Adipocyte (in vitro differentiated cells): Measurements from ENCODE around the gene TMOD2.

Experiments
- DNase-seq: peaks from one replicate; pipeline ENCODE4 v3.0.0-alpha.2; 2015; ENCODE audit warnings: low read depth
- H3K27me3 ChIP-seq: replicated peaks from 2 replicates; pipeline ENCODE4 v1.7.0; 2013; ENCODE audit warnings: mild to moderate bottlenecking, low read length, moderate library complexity; ENCODE audit not compliant: control insufficient read depth, insufficient read depth
- H3K36me3 ChIP-seq: 2 replicates; pipeline ENCODE4 v1.7.0; 2013; ENCODE audit warnings: low read length, mild to moderate bottlenecking, moderate library complexity; ENCODE audit not compliant: control insufficient read depth, insufficient read depth, severe bottlenecking
- H3K4me1 ChIP-seq: 2 replicates; pipeline ENCODE4 v1.7.0; 2013; ENCODE audit warnings: mild to moderate bottlenecking, low read length, moderate library complexity; ENCODE audit not compliant: control insufficient read depth, insufficient read depth
- H3K4me3 ChIP-seq: 2 replicates; pipeline ENCODE4 v1.7.0; 2013; ENCODE audit warnings: mild to moderate bottlenecking, low read length, moderate library complexity
- H3K9ac ChIP-seq: 2 replicates; pipeline ENCODE4 v1.7.0; 2013; ENCODE audit warnings: mild to moderate bottlenecking, low read length, moderate library complexity
- H3K9me3 ChIP-seq: 2 replicates; pipeline ENCODE4 v1.7.0; 2013; ENCODE audit warnings: mild to moderate bottlenecking, low read length, moderate library complexity; ENCODE audit not compliant: control insufficient read depth

The TMOD2 gene

GRCh38 chr15:51846463-51847230, 95.2 kb downstream of the TMOD2 start:
- no peaks in the 10 kb centered on the region for H3K27me3 ChIP-seq
- H3K4me3 ChIP-seq: peak overlapping the region; percentile 67
- H3K9me3 ChIP-seq: no peaks in the 10 kb centered on the region
- DNase-seq: peak; percentile 76
- H3K4me1 ChIP-seq: peaks cover 47% of the 10 kb centered on the region
- no peak overlapping the region for H3K9ac ChIP-seq
- no peaks in the 10 kb centered on the region for H3K36me3 ChIP-seq

- no peak for DNase-seq
- H3K9me3 ChIP-seq: no peaks in the 10 kb centered on the region
- no peaks in the 10 kb centered on the region for H3K36me3 ChIP-seq
- H3K27me3 ChIP-seq: no peaks in the 10 kb centered on the region
- H3K9ac ChIP-seq: no peak overlapping the region
- peak overlapping the region; percentile 56 for H3K4me3 ChIP-seq
- H3K4me1 ChIP-seq: peaks cover 40% of the 10 kb centered on the region
Measured at GRCh38 chr15:51848811-51849210, 97.4 kb downstream of the TMOD2 start.

DNA sequence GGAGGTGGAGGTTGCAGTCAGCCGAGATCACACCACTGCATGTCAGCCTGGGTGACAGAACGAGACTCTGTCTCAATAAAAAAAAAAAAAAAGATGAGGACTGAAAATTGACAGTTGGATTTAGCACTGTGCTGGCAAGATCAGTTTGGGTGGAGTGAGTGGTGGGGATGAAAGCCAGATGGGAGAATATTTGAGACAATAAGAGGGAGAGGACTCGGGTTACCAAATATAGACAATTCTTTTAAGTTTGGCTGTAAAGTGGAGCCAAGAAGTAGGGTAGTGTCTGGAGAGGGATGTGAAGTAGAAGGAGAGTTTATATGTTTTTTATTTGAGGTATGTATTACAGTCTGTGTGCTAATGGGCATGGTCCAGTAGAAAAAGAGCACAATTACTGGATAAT, 98.5 kb downstream of the TMOD2 start:
- Histone ChIP-seq H3K9me3 (no peaks in the 10 kb centered on the region), H3K9ac (no peak overlapping the region), H3K36me3 (no peaks in the 10 kb centered on the region), H3K4me1 (peaks cover 46% of the 10 kb centered on the region), H3K27me3 (no peaks in the 10 kb centered on the region), H3K4me3 (no peak overlapping the region)
- peak; percentile 44 for DNase-seq

- no peak overlapping the region for H3K9ac ChIP-seq
- H3K4me1 ChIP-seq: peaks cover 29% of the 10 kb centered on the region
- H3K27me3 ChIP-seq: no peaks in the 10 kb centered on the region
- no peaks in the 10 kb centered on the region for H3K36me3 ChIP-seq
- no peak overlapping the region for H3K4me3 ChIP-seq
- DNase-seq: peak; percentile 69
- H3K9me3 ChIP-seq: no peaks in the 10 kb centered on the region
Measured at GRCh38 chr15:51853998-51854397, 102.6 kb downstream of the TMOD2 start.

GRCh38 chr15:51855612-51856011, 104.2 kb downstream of the TMOD2 start:
- Histone ChIP-seq H3K9ac (no peak overlapping the region), H3K9me3 (no peaks in the 10 kb centered on the region), H3K27me3 (no peaks in the 10 kb centered on the region), H3K4me3 (no peak overlapping the region), H3K4me1 (peaks cover 19% of the 10 kb centered on the region), H3K36me3 (no peaks in the 10 kb centered on the region)
- DNase-seq: no peak

DNA sequence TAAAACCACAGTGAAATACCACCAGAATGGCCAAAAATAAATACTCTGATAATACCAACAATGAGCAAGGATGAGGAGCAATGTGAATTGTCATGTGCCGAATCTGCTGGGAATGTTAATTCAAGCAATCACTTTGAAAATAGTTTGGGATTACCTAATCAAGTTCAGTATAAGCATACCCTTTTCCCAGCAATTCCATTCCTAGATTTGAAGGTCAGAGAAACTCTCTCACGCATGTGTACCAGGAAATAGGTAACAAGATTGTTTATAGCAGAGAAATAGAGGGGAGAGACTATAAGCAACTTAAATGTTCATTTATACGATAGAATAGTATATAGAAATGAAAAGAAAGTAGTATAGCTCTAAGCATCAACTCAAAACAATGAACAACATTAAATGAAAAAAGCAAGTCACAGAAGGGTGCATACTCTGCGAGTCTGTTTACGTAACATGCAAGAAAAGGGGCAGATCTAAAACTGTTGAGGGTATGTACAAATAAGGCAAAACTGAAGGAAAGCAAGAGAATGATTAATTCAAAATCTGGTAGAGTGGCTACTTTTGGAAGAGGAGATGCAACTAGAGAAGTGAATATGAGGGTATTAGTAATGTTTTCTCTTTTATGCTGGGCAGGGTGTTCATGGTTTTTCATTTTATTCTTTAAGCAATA, 105.5 kb downstream of the TMOD2 start:
- Histone ChIP-seq H3K27me3 (no peaks in the 10 kb centered on the region), H3K4me1 (peaks cover 19% of the 10 kb centered on the region), H3K9ac (no peak overlapping the region), H3K36me3 (no peaks in the 10 kb centered on the region), H3K9me3 (no peaks in the 10 kb centered on the region), H3K4me3 (no peak overlapping the region)
- peak; percentile 54 for DNase-seq

DNA sequence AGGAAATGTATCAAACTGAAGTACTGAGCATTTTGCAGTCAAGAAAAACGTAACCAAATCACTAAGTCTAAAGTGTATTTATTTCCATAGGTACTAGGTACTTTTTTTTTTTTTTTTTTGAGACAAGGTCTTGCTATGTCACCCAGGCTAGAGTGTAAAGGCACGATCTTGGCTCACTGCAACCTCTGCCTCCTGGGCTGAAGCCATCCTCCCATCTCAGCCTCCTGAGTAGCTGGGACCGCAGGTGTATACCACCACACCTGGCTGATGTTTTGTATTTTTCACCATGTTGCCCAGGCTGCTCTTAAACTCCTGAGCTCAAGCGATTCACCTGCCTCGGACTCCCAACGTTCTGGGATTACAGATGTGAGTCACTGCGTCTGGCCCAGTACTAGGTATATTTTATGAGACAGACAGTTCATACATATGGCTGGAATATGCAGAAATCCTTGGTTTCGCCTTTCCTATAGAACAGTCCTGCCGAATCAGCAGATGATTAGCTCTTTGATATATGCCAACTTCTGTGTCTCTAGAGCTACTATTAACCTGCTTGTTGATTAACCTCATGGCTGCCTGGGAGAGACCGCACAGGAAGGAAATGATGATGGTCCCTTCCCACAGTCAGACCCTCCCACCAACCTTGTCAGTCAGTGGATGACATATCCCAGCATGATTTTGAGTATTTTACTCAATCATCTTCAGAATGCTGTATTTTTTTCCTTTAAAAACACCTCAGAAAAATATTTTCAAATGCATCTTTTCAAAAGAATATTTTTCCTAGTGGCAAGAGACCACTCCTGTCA, 110.4 kb downstream of the TMOD2 start:
- H3K4me1 ChIP-seq: peaks cover 25% of the 10 kb centered on the region
- H3K27me3 ChIP-seq: no peaks in the 10 kb centered on the region
- H3K9ac ChIP-seq: no peak overlapping the region
- H3K4me3 ChIP-seq: no peak overlapping the region
- DNase-seq: no peak
- H3K9me3 ChIP-seq: no peaks in the 10 kb centered on the region
- peaks cover 16% of the 10 kb centered on the region for H3K36me3 ChIP-seq

DNA sequence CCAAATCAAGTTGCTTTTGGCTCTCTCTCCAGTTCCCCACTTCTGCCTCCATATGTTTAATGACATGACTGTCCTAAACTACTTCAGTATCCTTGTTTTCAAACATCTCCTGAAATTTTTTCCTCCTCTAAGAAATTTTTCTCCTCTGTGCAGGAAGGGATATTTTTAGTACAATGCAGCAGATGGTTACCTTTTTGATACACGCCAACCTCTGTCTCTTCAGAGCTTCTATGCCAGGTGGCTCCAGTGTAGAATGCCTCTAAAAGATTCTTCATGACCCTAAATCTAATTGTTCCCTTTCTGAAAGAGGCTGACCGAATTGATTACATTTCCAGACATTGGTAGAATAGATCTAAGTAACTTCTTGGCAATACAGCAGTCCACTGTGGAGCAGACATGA, 111.7 kb downstream of the TMOD2 start:
- Histone ChIP-seq H3K9ac (no peak overlapping the region), H3K27me3 (no peaks in the 10 kb centered on the region), H3K36me3 (peaks cover 16% of the 10 kb centered on the region), H3K4me1 (peaks cover 22% of the 10 kb centered on the region), H3K9me3 (no peaks in the 10 kb centered on the region), H3K4me3 (no peak overlapping the region)
- DNase-seq: no peak

GRCh38 chr15:51864408-51865056, 113.1 kb downstream of the TMOD2 start:
- Histone ChIP-seq H3K9ac (no peak overlapping the region), H3K9me3 (no peaks in the 10 kb centered on the region), H3K4me1 (peaks cover 33% of the 10 kb centered on the region), H3K27me3 (no peaks in the 10 kb centered on the region), H3K4me3 (no peak overlapping the region), H3K36me3 (peaks cover 16% of the 10 kb centered on the region)
- no peak for DNase-seq

DNA sequence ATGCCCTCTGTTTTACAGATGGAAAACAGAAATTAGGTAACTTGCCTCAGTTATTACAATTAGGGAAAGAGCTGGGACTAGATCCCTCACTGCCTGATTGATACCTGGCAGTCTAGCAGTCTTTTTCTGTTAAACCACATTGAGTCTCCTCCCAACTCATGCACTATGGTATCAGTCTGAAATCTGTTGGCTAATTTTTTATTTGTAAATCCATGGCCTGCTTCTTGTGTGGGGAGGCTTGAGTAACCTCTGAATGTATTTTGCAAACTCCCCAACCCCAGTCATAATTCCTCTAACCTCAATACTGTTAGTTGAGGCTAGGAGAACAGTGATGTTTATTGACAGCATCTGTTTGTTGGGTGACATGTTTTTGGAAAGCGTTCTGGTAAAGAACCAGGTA, 113.9 kb downstream of the TMOD2 start:
- Histone ChIP-seq H3K27me3 (no peaks in the 10 kb centered on the region), H3K36me3 (peaks cover 19% of the 10 kb centered on the region), H3K9me3 (peaks cover 1% of the 10 kb centered on the region), H3K4me3 (no peak overlapping the region), H3K9ac (no peak overlapping the region), H3K4me1 (peaks cover 33% of the 10 kb centered on the region)
- no peak for DNase-seq
